ENCODE results near the gene APCDD1. TPM values are rescaled to one million over a fixed set of nuclear protein-coding genes. Genes with fewer than 3 reads are reported as not detected.

The APCDD1 gene
- total RNA-seq, 2 donors from 2014 or later, result 38.2 to 75.8 TPM

DNA sequence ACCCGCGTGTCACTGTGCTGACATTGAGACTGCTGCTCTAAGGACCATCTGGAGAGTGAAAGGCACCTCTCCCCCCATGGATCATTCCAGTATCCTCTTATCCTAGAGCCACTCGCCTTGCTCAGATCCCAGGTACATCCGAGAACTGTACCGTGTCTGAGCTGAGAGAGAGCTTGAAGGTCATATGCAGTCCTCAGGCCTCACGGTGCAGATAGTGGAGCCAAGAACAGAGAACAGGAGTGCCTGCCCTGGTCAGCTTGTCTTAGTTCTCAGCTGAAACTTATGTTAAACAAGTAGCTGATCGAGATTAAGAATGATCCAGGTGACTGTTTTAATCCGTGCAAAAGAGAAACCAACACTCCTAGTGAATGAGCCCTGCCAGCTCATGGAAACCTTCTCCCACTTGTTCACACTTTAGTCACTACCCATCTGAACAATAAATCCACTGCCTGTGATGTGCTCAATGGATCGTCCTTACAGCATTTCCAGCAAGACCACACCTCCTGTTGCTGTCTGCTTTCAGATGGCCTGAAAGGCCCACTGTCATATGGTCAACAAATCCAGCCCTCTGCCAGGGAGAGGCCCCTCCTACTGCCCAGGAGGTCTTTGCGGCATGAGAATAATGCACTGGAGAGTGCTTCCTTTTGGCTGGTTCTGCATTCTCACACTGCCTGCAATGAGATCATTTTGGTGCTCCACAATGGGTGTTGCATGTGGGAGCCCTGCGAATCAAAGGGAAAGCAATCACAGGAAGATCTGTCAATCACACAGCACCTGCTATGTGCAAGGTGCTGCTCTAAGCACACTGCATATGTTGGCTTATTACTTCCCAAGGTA, 43.7 kb upstream of the APCDD1 start:
- Histone ChIP-seq H3K36me3 (no peaks in the 10 kb centered on the region), H3K4me1 (ENCODE audit: control insufficient read depth in 1 of 2, low read depth in 2 of 2) (no peaks in the 10 kb centered on the region), H3K9me3 (no peaks in the 10 kb centered on the region), H3K27me3 (replicated peaks; ENCODE audit: insufficient read depth) (no peaks in the 10 kb centered on the region), H3K4me3 (no peak overlapping the region), H3K27ac (no peak overlapping the region)
- DNase-seq (ENCODE audit: low spot score) (no peak), ATAC-seq (ENCODE audit: insufficient number of reproducible peaks, low FRiP score, low read depth) (no peak)
- TF ChIP-seq, protein P1, sequence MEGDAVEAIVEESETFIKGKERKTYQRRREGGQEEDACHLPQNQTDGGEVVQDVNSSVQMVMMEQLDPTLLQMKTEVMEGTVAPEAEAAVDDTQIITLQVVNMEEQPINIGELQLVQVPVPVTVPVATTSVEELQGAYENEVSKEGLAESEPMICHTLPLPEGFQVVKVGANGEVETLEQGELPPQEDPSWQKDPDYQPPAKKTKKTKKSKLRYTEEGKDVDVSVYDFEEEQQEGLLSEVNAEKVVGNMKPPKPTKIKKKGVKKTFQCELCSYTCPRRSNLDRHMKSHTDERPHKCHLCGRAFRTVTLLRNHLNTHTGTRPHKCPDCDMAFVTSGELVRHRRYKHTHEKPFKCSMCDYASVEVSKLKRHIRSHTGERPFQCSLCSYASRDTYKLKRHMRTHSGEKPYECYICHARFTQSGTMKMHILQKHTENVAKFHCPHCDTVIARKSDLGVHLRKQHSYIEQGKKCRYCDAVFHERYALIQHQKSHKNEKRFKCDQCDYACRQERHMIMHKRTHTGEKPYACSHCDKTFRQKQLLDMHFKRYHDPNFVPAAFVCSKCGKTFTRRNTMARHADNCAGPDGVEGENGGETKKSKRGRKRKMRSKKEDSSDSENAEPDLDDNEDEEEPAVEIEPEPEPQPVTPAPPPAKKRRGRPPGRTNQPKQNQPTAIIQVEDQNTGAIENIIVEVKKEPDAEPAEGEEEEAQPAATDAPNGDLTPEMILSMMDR (IDR thresholded peaks at IDR 0.05), result no peak

GRCh38 chr18:10412933-10413332, 41.5 kb upstream of the APCDD1 start:
- Histone ChIP-seq H3K4me3 (no peak overlapping the region), H3K27me3 (replicated peaks; ENCODE audit: insufficient read depth) (no peaks in the 10 kb centered on the region), H3K4me1 (ENCODE audit: control insufficient read depth in 1 of 2, low read depth in 2 of 2) (peaks cover 0 to 10% of the 10 kb centered on the region in 2 donors), H3K27ac (no peak overlapping the region), H3K9me3 (no peaks in the 10 kb centered on the region), H3K36me3 (no peaks in the 10 kb centered on the region)
- TF ChIP-seq, protein P1 (IDR thresholded peaks at IDR 0.05), result no peak
- no peak for ATAC-seq (ENCODE audit: insufficient number of reproducible peaks, low FRiP score, low read depth)
- DNase-seq (ENCODE audit: low spot score), result no peak

- no peaks in the 10 kb centered on the region for H3K27me3 ChIP-seq (replicated peaks; ENCODE audit: insufficient read depth)
- H3K9me3 ChIP-seq, result no peaks in the 10 kb centered on the region
- TF ChIP-seq, protein P1 (IDR thresholded peaks at IDR 0.05), result no peak
- no peaks in the 10 kb centered on the region for H3K36me3 ChIP-seq
- H3K4me1 ChIP-seq (ENCODE audit: control insufficient read depth in 1 of 2, low read depth in 2 of 2), result peaks cover 0 to 12% of the 10 kb centered on the region in 2 donors
- H3K27ac ChIP-seq, result no peak overlapping the region
- H3K4me3 ChIP-seq, result no peak overlapping the region
- ATAC-seq (ENCODE audit: insufficient number of reproducible peaks, low FRiP score, low read depth) (no peak), DNase-seq (ENCODE audit: low spot score) (no peak)
These were observed 40.7 kb upstream of the APCDD1 start for GRCh38 chr18:10413722-10414121.

DNA sequence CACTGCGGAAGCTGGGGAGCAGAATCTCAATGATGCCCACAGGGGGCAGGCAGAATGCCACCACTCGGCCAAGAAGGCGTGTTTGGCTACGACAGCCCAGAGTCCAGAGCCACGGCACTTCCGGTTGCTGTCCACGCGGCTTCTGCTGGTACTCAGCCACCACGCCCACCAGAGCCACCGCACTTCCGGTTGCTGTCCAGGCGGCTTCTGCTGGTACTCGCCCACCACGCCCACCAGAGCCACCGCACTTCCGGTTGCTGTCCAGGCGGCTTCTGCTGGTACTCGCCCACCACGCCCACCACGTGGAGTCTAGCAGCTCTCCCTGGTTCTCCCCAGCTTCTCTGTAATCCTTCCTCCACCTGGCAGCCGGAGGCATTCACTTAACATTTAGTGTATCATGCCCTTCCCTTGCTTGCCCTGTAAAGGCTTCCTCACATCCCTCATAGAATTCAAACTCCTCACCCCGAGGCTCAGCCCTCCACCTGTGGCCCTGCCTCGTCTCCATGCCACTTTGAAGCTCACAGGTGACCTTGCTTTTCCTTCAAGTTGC, 40.1 kb upstream of the APCDD1 start:
- no peak overlapping the region for H3K27ac ChIP-seq
- no peaks in the 10 kb centered on the region for H3K36me3 ChIP-seq
- no peaks in the 10 kb centered on the region for H3K27me3 ChIP-seq (replicated peaks; ENCODE audit: insufficient read depth)
- DNase-seq (ENCODE audit: low spot score), result no peak
- no peaks in the 10 kb centered on the region for H3K9me3 ChIP-seq
- H3K4me1 ChIP-seq (ENCODE audit: control insufficient read depth in 1 of 2, low read depth in 2 of 2), result peaks cover 0 to 12% of the 10 kb centered on the region in 2 donors
- TF ChIP-seq, protein P1 (IDR thresholded peaks at IDR 0.05), result no peak
- H3K4me3 ChIP-seq, result no peak overlapping the region
- ATAC-seq (ENCODE audit: insufficient number of reproducible peaks, low FRiP score, low read depth), result no peak

GRCh38 chr18:10416065-10416464, 38.4 kb upstream of the APCDD1 start:
- ATAC-seq (ENCODE audit: insufficient number of reproducible peaks, low FRiP score, low read depth), result no peak
- Histone ChIP-seq H3K4me1 (ENCODE audit: control insufficient read depth in 1 of 2, low read depth in 2 of 2) (peaks cover 0 to 12% of the 10 kb centered on the region in 2 donors), H3K27me3 (replicated peaks; ENCODE audit: insufficient read depth) (no peaks in the 10 kb centered on the region), H3K36me3 (no peaks in the 10 kb centered on the region), H3K27ac (no peak overlapping the region), H3K4me3 (no peak overlapping the region), H3K9me3 (no peaks in the 10 kb centered on the region)
- TF ChIP-seq, protein P1 (IDR thresholded peaks at IDR 0.05), result no peak
- DNase-seq (ENCODE audit: low spot score), result no peak

All from thoracic aorta (tissue), 2 donors.